ENCODE data around the gene TENM4.

The TENM4 gene

DNA sequence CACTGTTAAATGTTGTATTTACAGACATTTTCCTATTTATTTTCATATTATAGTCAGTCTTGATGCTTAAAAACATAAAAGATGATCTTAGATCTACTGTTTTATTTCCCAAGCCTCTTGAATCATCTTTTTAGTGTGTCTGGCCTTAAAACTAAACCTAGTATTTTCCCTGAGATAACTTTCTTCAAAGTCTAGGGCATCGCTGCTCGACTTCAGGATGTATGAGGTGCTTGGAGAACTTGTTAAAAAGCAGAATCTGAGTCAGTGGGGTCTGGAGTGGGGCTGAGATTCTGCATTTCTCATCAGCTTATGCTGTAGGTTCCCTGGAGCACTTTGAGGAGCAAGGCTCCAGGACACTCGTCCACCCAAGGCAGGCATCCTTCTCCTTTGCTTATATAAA, 404.9 kb downstream of the TENM4 start:
- no peak for DNase-seq (ENCODE audit: low read depth in 1 of 2, low spot score in 1 of 2)

DNA sequence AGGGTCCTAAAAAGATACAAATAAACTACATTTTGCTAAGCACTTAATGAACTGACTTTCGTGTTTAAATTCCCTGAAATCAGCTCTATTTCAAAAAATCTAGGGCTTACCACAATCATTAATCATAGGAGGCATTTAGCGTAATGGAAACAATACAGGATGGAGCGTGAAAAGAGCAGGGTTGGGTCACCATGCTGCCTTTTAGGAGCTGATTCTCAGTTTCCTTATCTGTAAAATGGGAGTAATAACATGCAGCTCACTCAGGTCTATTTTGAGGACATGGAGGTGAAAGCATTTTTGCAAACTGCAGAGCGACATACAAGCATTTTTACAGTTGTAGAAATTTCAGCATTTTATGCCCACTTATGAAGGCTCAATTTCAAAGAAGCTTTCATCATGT, 407.0 kb downstream of the TENM4 start:
- no peak for DNase-seq (ENCODE audit: low read depth in 1 of 2, low spot score in 1 of 2)

DNA sequence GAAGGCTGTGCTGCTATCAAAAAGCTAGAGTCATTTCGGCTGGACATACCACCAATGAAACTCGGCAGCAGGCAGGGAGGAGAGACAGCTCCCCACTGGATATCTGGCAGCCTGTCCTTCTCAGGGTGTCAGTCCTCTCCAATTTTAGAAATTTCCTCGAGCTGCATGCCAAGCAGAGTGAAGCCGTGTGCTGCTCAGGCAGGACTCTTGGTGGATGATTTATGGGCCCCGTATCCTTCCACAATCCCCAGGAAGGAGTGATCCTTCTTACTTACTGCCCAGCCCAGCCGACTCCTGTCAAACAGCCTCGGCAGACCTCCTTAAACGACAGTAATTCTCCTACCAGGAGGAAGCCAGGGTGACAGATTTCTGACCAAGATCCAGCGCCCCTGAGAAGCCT, 410.4 kb downstream of the TENM4 start:
- no peak for DNase-seq (ENCODE audit: low read depth in 1 of 2, low spot score in 1 of 2)

DNA sequence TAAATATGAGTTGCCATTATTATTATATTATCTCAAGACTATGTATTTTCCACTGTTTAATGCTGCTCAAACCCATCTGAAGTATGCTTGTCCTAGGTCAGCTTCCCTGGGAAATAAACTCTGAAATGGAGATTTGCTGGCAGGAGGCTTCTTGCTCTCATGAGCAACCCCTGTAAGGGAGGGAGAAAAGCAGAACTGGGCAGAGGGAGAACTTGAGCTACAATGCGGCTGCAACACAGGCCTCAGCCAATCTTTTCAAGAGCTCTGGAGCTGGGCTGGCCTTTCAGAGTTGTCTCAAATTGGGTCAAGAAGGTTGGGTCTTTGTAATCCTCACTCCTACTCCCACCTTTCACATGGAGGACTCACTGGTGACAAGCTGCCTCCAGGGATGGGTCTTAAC, 412.6 kb downstream of the TENM4 start:
- no peak for DNase-seq (ENCODE audit: low read depth in 1 of 2, low spot score in 1 of 2)

DNA sequence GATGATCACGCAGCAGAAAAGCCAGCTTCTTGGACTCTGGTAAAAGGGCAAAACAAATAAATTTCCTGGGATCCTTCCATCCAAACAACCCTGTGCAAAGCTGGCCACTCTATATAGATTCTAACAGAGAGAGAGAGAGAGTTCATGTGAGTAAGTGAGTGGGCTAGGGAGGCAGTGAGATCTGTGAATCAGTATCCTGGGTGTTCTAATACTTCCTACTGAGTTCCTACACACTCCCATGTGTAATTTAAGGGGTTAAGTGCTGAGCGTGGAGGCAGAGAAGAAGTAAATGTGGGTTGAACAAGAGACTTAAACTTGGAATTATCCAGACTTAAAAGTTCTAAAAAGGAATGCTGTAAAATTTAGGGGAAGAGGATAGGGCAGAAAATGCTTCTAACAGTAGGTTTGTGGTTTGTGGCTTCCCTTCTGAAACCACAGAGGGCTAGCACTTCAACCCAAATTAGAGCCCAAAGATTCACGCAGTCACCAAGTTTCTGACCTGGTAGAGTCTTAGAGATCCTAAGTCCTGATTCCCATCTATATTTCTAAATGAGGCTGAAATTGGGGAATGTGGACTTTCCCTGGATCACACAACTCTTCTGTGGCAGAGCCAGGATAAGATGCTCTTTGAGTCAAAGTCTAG, 413.9 kb downstream of the TENM4 start:
- no peak for DNase-seq (ENCODE audit: low read depth in 1 of 2, low spot score in 1 of 2)

DNA sequence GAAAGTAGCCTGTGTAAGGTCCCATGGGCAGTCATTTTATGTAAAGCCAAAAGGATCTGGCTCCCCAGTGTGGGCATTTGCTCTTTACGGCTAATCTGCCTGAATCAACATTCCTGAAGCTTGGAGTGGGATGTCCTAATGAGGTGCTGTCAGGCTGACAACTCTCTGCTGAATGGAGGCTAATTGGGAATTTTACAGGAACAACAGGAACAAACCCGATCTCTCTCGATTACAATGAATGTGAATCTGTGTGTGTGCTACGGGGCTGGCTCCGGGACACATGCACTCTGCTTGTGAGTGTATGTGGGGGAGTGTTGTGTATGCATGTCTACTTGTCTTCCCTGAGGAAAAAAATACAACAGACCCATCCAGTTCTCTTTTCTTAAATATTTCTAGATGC, 415.2 kb downstream of the TENM4 start:
- no peak for DNase-seq (ENCODE audit: low read depth in 1 of 2, low spot score in 1 of 2)

DNA sequence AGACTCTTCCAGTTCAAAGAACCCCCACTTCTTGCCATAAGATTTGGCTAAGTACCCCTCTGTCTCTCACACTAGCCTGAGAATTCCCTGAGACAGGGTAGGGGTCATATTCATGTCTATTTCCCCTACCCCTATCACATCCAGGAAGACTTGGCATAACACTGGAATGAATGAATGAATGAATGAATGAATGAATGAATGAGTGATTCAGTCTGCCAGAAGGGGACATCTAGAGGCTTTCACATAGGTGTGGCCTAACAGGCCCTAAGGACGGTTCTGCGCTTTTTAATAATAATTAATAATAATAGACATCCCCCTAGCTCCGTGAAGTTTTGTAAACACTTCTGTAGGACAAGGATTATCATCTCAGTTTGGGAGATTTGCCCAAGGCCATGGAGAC, 415.7 kb downstream of the TENM4 start:
- no peak for DNase-seq (ENCODE audit: low read depth in 1 of 2, low spot score in 1 of 2)

DNA sequence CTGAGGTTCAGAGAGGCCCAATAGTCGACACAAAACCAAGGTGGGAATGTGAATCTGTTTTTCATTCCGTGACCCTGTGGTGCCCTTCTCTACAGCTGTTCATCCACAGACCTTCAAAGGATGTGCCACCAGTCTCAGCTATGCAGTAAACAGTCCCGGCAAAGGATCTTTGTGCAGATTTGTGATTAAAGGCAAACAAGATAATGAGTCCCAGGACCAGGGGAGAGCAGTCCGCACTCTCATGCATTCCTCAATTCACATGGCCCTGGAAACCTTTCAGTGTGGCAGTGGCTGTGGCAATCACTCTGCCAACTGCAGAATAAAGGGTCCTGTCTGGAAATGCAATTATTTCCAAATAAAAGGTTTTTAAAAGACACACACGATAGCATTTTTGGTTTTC, 418.6 kb downstream of the TENM4 start:
- DNase-seq (ENCODE audit: low read depth in 1 of 2, low spot score in 1 of 2): no peak

DNA sequence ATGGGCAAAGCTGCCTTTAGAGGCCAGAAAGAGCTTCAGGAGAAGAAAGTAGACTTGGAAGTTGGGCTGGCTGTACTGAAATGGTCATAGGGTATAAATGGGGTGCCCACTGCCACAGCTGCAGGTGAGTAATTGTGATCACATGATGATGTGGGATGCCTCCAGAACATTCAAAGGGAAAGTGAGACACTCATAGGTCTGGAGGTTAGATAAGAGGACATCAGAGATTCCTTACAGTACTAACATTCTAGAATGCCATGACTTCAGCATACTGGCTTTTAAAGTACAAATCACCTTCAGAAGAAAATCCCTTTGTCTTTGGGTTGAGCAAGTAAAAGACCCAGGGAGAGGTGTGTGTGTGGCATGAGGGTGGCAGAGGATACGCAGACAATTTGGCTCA, 419.2 kb downstream of the TENM4 start:
- no peak for DNase-seq (ENCODE audit: low read depth in 1 of 2, low spot score in 1 of 2)

DNA sequence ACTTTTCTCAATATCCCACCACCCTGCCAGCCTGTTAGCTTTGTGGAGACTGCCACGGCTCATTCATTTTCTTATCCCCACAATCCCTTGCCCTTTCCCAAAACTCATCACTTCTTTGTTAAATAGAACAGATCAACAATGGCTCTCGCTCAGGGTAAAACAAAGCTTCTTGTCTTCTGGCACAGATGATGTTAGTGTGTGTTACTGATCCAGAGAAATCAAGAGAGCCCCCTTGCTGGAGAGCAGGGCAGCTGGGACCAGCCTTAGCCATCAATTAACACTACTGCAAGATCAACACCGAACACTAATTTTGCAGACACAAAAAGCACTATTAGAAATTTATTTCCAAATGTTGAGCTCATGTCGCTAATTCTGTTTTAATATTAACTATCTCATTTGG, 420.9 kb downstream of the TENM4 start:
- no peak for DNase-seq (ENCODE audit: low read depth in 1 of 2, low spot score in 1 of 2)

DNA sequence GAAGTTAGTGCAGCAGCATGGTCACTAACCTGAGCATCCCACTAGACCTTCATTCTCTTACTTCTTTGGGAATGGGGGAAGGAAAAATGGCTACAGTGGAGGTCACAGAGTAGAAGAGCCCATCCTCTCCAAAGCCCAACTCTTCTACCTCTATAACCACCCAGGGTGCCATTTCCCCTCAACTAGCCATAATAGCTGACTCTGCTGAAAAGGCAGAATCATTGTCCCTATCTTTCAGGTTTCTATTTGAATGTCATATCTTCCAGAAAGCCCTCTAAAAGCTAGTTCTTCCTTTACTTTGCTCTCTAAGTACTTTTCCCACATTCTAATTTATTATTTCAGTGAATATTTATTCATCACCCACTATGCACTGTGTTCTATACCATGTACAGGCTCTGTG, 421.6 kb downstream of the TENM4 start:
- no peak for DNase-seq (ENCODE audit: low read depth in 1 of 2, low spot score in 1 of 2)

DNA sequence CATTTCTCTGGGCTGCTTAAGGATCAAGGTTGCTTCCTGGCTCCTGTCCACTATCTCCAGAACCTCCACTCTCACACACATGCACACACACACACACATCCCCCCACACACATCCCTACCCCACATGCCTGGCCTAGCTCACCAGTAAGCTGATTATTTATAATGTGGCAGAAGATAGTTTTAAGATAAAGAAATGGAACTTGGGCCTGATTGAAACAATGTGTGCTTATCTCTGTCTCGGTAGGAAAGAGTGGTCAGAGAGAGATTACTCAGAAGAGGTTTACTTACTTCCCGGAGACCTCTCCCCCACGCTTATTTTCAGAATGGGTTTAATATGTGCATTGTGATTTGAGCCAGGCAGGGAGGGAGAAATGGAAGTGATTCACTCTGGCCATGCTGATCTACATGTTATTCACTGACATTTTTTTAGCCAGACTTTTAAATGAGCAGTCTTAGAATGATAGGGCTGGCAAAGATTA, 422.4 kb downstream of the TENM4 start:
- DNase-seq (ENCODE audit: low read depth in 1 of 2, low spot score in 1 of 2): no peak

DNA sequence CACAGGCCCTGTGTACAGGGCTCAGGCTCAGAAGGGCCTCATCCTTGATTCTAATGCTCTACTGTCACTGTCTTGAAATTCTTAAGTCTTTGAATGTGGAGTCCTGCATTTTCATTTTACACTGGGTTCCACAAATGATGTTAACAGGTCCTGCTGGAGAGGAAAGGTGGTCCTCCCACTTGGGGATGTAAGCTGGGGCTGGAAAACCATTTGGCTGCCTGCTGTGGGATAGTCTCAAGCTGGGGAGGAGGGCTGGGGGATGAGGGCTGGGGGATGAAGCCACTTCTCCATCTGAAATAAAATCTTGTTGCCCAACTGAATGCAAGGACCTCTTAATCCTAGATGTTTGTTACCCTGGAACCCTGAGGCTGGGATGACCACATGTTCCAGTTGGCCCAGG, 423.0 kb downstream of the TENM4 start:
- no peak for DNase-seq (ENCODE audit: low read depth in 1 of 2, low spot score in 1 of 2)

DNA sequence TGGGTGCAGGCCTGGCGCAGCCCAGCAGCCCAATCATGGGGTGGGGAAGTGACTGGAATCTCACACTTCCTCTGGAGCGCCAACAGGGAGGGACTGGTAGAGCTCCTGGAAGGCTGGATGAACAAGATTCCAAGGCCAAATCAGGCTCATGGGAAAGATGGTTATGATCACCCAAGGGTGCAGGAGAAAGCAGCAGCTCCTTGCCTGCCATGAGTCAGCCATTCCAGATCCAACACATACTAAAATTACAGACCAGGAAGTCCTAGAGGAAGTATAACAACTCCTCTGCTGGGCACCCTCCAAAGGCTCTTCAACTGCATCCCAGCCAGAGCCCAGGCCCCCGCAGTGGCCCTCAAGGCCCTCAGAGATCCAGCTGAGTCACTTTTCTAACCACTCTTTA, 427.3 kb downstream of the TENM4 start:
- DNase-seq (ENCODE audit: low read depth in 1 of 2, low spot score in 1 of 2): no peak

DNA sequence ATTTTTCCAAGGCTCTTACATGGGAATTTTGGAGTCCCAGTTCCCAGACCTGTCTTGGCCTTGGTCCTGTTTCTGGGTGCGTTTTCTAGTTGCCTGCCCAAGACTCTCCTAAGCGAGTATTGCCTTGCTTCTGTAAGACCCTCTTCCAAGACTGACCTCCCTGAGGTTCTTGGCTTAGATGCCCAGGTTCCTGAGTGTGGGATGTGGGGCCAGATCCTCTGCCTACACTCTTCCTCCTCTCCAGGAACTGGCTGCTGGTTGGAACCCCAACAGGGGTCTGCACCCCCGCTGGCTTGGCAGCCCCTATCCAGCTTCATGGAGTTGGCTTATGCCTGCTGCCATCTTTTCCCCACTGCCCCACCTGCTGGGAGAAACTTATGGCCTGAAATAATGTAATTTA, 429.5 kb downstream of the TENM4 start:
- no peak for DNase-seq (ENCODE audit: low read depth in 1 of 2, low spot score in 1 of 2)

DNA sequence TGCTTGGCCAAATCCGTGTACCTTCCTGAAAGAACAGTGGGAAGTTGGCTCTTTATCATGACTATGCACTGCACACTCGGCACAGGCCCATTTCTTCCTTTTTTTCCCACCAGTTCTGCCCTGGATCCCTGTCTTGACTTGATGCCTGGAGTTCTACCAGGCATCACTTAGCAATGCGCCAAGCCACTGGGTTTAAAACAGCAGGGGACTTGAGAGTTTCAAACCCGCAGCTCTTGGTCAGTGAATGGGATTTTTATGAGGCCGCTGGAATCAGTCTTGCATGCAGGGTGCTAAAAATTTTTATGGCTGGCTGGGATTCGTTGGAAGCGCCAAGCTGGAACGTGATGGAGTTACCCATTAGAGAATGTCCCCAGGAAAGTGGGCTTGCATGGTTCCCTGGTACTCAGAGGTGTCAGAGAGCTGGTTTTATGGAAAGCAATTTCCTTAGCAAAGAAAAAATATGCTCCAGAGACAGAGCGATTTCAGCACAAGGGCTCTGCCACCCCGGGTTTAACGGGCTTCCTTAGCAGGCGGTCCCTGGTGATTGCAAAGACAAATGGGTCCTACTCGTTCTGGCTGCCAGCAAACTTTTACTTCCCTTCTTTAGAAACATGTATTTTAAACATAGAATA, 432.9 kb downstream of the TENM4 start:
- no peak for DNase-seq (ENCODE audit: low read depth in 1 of 2, low spot score in 1 of 2)

DNA sequence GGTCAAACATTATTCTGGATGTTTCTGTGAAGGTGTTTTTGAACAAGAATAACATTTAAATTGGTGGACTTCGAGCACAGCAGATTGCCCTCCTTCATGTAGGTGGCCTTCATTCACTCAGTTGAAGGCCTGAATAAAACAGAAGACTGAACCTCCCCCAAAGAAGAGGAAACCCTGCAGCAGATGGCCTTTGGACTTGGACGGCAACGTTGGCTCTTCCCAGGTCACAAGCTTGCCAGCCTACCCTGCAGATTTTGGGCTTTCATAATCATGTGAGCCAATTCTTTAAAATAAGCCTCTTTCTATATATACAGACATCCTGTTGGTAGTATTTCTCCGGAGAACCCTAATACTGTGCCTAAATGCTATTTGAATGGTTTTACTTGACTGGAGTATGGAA, 434.0 kb downstream of the TENM4 start:
- DNase-seq (ENCODE audit: low read depth in 1 of 2, low spot score in 1 of 2): no peak

DNA sequence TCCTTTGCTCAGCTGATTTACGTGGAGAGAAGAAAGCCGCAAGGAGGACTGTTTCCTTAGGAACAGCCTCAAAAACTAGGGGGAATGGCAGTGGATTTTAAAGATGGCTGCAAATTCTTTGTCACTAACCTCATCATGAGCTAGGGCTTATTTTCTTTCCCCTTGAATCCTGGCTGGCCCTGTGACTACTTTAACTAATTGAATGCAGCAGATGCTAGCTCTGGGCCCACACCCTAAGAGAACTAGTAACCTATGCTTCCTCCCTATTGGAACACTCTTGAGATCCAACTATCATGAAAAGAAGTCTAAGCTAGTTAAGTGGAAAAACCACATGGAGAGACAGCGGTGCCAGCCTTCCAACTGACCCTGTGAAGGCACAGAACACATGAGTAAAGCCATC, 444.8 kb downstream of the TENM4 start:
- DNase-seq (ENCODE audit: low read depth in 1 of 2, low spot score in 1 of 2): no peak

DNA sequence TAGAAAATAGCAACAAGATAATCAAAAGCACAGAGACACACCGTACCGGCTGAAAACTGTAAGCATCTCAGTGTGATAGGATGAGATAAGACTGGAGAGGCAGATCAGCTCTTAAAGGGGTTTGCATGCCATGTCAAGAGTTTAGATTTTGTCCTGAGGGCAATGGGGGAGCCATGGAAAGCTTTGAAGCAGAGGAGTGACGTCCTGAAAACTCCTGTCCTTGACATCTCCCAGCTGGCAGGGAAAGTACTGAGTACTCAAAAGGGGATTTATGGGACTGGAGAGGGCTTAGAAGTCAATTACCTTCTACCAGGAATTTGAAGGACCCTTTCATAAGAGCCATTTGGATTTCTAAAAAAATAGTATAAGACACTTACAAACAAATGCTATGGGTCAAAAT, 445.7 kb downstream of the TENM4 start:
- no peak for DNase-seq (ENCODE audit: low read depth in 1 of 2, low spot score in 1 of 2)

DNA sequence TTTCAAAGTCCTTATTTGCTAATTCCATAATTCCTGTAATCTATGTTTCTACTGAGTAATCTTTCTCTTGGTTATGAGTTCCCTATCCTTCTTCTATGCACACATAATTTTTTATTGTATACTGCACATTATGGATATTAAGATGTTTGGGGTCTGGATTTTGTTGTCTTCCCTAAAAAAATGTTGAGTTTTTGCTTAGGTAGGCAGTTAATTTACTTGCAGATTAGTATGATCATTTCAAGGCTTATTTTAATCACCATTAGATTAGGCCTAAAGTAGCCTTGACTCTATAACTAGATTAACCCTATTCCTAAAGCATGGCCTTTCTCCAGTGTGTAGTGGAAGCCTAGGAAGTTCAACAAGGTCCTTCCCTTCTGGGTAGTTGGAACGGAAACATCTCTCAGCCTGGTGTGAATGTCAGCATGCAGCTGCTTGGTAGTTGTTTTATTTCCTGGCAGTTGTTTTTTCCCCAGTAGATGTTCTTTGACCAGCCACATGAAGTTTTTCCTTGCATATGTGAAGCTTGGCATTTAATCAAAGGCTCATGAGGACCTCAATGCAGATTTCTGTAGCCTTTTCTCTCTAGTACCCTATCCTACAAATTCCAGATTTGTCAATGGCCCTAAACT, 446.9 kb downstream of the TENM4 start:
- no peak for DNase-seq (ENCODE audit: low read depth in 1 of 2, low spot score in 1 of 2)

DNA sequence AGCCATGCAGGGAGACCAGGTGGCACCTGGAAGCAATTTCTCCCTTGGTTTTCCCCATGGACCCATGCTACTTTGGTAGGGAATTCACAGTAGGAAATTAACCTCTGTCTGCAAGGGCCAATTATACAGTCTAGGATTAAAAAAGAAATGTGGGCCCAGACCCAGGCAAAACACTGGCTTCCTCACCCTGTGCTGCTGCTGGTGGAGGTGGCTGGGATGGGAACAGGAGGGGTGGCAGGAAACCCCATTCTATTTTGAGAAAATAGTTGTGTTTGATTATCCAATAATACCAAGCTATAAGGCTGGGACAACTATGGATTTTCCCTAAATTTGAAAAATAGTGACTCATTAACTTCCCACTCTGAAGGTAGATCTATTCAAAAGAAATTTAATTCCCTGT, 449.1 kb downstream of the TENM4 start:
- no peak for DNase-seq (ENCODE audit: low read depth in 1 of 2, low spot score in 1 of 2)

DNA sequence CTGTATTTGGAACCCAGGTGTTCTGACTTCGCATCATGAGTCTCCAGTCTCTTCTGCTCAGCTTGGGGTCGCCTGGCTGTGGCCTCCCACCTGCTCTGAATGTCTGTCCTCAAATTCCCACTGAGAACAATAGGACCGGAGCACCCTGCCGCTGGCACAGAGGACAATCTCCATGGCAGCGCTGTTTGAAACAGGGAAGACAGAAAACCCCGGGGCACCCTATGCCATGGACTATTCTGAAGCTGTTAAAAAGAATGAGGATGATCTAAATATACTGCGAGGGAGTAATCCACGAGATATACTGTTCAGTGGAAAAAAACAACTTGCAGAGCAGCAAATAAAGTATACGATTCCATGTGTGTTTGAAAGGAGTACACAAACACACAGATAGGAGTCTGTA, 450.6 kb downstream of the TENM4 start:
- no peak for DNase-seq (ENCODE audit: low read depth in 1 of 2, low spot score in 1 of 2)

DNA sequence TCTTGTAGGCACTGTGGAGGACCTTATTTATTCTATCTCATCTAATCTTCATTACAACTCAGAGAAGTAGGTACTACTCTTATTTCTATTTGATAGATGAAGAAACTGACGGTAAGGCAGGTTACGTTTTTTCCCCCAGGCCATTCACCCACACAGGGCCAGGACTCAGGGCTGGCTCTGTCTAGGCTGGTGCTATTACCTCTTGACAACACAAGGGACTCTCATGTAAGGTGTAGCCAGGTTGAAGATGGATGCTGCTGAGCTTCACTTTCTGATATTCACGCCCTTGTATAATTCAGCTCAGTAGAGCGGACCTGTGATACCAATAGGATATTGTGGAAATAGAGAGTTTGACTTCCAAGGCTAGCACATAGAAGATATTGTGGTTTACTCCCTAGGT, 453.1 kb downstream of the TENM4 start:
- no peak for DNase-seq (ENCODE audit: low read depth in 1 of 2, low spot score in 1 of 2)

All from activated CD4-positive, alpha-beta T cell treated with anti-CD3 and anti-CD28 coated beads, Interleukin-2, amount 50 U/mL, for 24 hours (primary cell).